Measurements from ENCODE around the gene NOL4L. TPM values are rescaled to one million over a fixed set of nuclear protein-coding genes. Genes with fewer than 3 reads are reported as not detected.

The NOL4L gene
- total RNA-seq, 1 donor from 2014 or later = 90.6 TPM

DNA sequence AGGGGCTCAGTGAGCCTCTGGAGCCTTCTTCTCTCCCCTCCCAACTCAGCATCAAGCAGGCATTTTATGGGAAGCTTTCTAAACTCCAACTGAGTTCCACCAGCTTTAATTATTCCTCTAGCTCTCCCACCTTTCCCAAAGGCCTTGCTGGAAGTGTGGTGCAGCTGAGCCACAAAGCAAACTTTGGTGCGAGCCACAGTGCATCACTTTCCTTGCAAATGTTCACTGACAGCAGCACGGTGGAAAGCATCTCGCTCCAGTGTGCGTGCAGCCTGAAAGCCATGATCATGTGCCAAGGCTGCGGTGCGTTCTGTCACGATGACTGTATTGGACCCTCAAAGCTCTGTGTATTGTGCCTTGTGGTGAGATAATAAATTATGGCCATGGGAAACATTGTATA, 148.2 kb downstream of the NOL4L start:
- no peaks in the 10 kb centered on the region for H3K9me3 Mint-ChIP-seq
- TF ChIP-seq, protein P1, sequence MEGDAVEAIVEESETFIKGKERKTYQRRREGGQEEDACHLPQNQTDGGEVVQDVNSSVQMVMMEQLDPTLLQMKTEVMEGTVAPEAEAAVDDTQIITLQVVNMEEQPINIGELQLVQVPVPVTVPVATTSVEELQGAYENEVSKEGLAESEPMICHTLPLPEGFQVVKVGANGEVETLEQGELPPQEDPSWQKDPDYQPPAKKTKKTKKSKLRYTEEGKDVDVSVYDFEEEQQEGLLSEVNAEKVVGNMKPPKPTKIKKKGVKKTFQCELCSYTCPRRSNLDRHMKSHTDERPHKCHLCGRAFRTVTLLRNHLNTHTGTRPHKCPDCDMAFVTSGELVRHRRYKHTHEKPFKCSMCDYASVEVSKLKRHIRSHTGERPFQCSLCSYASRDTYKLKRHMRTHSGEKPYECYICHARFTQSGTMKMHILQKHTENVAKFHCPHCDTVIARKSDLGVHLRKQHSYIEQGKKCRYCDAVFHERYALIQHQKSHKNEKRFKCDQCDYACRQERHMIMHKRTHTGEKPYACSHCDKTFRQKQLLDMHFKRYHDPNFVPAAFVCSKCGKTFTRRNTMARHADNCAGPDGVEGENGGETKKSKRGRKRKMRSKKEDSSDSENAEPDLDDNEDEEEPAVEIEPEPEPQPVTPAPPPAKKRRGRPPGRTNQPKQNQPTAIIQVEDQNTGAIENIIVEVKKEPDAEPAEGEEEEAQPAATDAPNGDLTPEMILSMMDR (IDR thresholded peaks at IDR 0.05; ENCODE audit: unreplicated experiment) = no peak
- H3K27ac Mint-ChIP-seq = no peak overlapping the region
- no peaks in the 10 kb centered on the region for H3K27me3 Mint-ChIP-seq (ENCODE audit: low read depth)
- DNase-seq (ENCODE audit: low spot score in 2 of 2, unreplicated experiment in 2 of 2) = peak in 1 of 2 experiments; percentile 20
- no peak overlapping the region for H3K4me3 Mint-ChIP-seq
- H3K36me3 Mint-ChIP-seq = peaks cover 52% of the 10 kb centered on the region
- H3K4me1 Mint-ChIP-seq = peaks cover 5% of the 10 kb centered on the region

DNA sequence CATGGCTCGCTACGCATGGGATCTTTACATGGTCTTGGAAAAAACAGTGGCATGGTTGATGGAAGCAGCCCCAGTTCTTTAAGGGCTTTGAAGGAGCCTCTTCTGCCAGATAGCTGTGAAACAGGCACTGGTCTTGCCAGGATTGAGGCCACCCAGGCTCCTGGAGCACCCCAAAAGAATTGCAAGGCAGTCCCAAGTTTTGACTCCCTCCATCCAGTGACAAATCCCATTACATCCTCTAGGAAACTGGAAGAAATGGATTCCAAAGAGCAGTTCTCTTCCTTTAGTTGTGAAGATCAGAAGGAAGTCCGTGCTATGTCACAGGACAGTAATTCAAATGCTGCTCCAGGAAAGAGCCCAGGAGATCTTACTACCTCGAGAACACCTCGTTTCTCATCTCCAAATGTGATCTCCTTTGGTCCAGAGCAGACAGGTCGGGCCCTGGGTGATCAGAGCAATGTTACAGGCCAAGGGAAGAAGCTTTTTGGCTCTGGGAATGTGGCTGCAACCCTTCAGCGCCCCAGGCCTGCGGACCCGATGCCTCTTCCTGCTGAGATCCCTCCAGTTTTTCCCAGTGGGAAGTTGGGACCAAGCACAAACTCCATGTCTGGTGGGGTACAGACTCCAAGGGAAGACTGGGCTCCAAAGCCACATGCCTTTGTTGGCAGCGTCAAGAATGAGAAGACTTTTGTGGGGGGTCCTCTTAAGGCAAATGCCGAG, 148.8 kb downstream of the NOL4L start:
- Mint-ChIP-seq H3K4me3 (no peak overlapping the region), H3K4me1 (peaks cover 5% of the 10 kb centered on the region), H3K36me3 (peaks cover 58% of the 10 kb centered on the region), H3K9me3 (no peaks in the 10 kb centered on the region), H3K27me3 (ENCODE audit: low read depth) (no peaks in the 10 kb centered on the region), H3K27ac (no peak overlapping the region)
- TF ChIP-seq, protein P1 (IDR thresholded peaks at IDR 0.05; ENCODE audit: unreplicated experiment) = no peak
- peak in 1 of 2 experiments; percentile 17 for DNase-seq (ENCODE audit: low spot score in 2 of 2, unreplicated experiment in 2 of 2)

DNA sequence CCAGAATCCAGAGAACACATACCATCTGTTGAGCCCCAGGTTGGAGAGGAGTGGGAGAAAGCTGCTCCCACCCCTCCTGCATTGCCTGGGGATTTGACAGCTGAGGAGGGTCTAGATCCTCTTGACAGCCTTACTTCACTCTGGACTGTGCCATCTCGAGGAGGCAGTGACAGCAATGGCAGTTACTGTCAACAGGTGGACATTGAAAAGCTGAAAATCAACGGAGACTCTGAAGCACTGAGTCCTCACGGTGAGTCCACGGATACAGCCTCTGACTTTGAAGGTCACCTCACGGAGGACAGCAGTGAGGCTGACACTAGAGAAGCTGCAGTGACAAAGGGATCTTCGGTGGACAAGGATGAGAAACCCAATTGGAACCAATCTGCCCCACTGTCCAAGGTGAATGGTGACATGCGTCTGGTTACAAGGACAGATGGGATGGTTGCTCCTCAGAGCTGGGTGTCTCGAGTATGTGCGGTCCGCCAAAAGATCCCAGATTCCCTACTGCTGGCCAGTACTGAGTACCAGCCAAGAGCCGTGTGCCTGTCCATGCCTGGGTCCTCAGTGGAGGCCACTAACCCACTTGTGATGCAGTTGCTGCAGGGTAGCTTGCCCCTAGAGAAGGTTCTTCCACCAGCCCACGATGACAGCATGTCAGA, 149.6 kb downstream of the NOL4L start:
- H3K9me3 Mint-ChIP-seq = no peaks in the 10 kb centered on the region
- DNase-seq (ENCODE audit: low spot score in 2 of 2, unreplicated experiment in 2 of 2) = no peak
- TF ChIP-seq, protein P1 (IDR thresholded peaks at IDR 0.05; ENCODE audit: unreplicated experiment) = no peak
- peaks cover 59% of the 10 kb centered on the region for H3K36me3 Mint-ChIP-seq
- H3K27me3 Mint-ChIP-seq (ENCODE audit: low read depth) = no peaks in the 10 kb centered on the region
- H3K27ac Mint-ChIP-seq = no peak overlapping the region
- H3K4me1 Mint-ChIP-seq = peaks cover 5% of the 10 kb centered on the region
- no peak overlapping the region for H3K4me3 Mint-ChIP-seq

DNA sequence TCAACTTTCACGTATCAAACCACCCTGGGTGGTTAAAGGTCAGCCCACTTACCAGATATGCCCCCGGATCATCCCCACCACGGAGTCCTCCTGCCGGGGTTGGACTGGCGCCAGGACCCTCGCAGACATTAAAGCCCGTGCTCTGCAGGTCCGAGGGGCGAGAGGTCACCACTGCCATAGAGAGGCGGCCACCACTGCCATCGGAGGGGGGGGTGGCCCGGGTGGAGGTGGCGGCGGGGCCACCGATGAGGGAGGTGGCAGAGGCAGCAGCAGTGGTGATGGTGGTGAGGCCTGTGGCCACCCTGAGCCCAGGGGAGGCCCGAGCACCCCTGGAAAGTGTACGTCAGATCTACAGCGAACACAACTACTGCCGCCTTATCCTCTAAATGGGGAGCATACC, 150.7 kb downstream of the NOL4L start:
- H3K27me3 Mint-ChIP-seq (ENCODE audit: low read depth) = no peaks in the 10 kb centered on the region
- H3K4me1 Mint-ChIP-seq = peaks cover 5% of the 10 kb centered on the region
- peaks cover 56% of the 10 kb centered on the region for H3K36me3 Mint-ChIP-seq
- H3K9me3 Mint-ChIP-seq = no peaks in the 10 kb centered on the region
- H3K27ac Mint-ChIP-seq = no peak overlapping the region
- no peak for DNase-seq (ENCODE audit: low spot score in 2 of 2, unreplicated experiment in 2 of 2)
- TF ChIP-seq, protein P1 (IDR thresholded peaks at IDR 0.05; ENCODE audit: unreplicated experiment) = no peak
- H3K4me3 Mint-ChIP-seq = no peak overlapping the region

DNA sequence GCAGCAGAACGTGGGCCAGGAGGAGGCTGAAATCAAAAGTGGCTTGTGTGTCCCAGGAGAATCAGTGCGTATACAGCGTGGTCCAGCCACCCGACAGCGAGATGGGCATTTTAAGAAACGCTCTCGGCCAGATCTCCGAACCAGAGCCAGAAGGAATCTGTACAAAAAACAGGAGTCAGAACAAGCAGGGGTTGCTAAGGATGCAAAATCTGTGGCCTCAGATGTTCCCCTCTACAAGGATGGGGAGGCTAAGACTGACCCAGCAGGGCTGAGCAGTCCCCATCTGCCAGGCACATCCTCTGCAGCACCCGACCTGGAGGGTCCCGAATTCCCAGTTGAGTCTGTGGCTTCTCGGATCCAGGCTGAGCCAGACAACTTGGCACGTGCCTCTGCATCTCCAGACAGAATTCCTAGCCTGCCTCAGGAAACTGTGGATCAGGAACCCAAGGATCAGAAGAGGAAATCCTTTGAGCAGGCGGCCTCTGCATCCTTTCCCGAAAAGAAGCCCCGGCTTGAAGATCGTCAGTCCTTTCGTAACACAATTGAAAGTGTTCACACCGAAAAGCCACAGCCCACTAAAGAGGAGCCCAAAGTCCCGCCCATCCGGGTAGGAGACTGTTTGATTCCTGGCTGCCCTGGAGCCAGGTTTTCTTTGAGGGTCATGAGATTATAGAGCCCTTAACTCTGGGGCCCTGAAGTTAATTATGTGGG, 151.7 kb downstream of the NOL4L start:
- H3K4me3 Mint-ChIP-seq = no peak overlapping the region
- H3K4me1 Mint-ChIP-seq = peaks cover 5% of the 10 kb centered on the region
- TF ChIP-seq, protein P1 (IDR thresholded peaks at IDR 0.05; ENCODE audit: unreplicated experiment) = no peak
- peak overlapping the region; percentile 52 for H3K27ac Mint-ChIP-seq
- no peak for DNase-seq (ENCODE audit: low spot score in 2 of 2, unreplicated experiment in 2 of 2)
- H3K9me3 Mint-ChIP-seq = no peaks in the 10 kb centered on the region
- no peaks in the 10 kb centered on the region for H3K27me3 Mint-ChIP-seq (ENCODE audit: low read depth)
- peaks cover 54% of the 10 kb centered on the region for H3K36me3 Mint-ChIP-seq
